Keratinocyte (primary cell): ENCODE data around the gene PRR4. TPM values are rescaled to one million over a fixed set of nuclear protein-coding genes. Genes with fewer than 3 reads are reported as not detected.

ENCODE experiments used
- DNase-seq: peaks from one replicate; pipeline ENCODE4 v3.0.0-alpha.2; 2011; ENCODE audit warnings: low read depth, missing footprints, low spot score
- FAIRE-seq: peaks from 2 replicates; lab custom pipeline; 2011; peaks lifted over from hg19 to GRCh38; lab: Jason Lieb, UNC
- H2AFZ ChIP-seq: 2 replicates; pipeline ENCODE4 v1.6.0; 2012; ENCODE audit warnings: low read length, control low read depth, inconsistent platforms; ENCODE audit not compliant: control insufficient read depth
- H3K27ac ChIP-seq: 2 replicates; pipeline ENCODE4 v1.5.1; 2011; ENCODE audit warnings: low read length; ENCODE audit not compliant: control insufficient read depth, insufficient read depth
- H3K27me3 ChIP-seq: 3 replicates; pipeline ENCODE4 v1.6.0; 2011; ENCODE audit warnings: low read length; ENCODE audit not compliant: control insufficient read depth, insufficient read depth; ENCODE audit errors: extremely low read depth
- H3K36me3 ChIP-seq, 2 experiments: 2 replicates in 1 of 2; 3 replicates in 1 of 2; pipeline ENCODE4 v1.5.1; 2011; ENCODE audit warnings: low read length in 2 of 2, mild to moderate bottlenecking in 1 of 2; ENCODE audit not compliant: control insufficient read depth in 2 of 2, insufficient read depth in 2 of 2; ENCODE audit errors: extremely low read depth in 1 of 2
- H3K4me1 ChIP-seq: 3 replicates; pipeline ENCODE4 v1.5.1; 2011; ENCODE audit warnings: low read length; ENCODE audit not compliant: control insufficient read depth, insufficient read depth; ENCODE audit errors: extremely low read depth
- H3K4me2 ChIP-seq: 3 replicates; pipeline ENCODE4 v1.6.0; 2011; ENCODE audit warnings: low read depth, low read length; ENCODE audit not compliant: control insufficient read depth, insufficient read depth; ENCODE audit errors: extremely low read depth
- H3K4me3 ChIP-seq, 3 experiments: fragments of 200-600 bp in 1 of 3; sonication (generic) in 1 of 3; 2 replicates in 2 of 3; 3 replicates in 1 of 3; pipeline ENCODE4 v1.5.1; 2011 to 2016; ENCODE audit warnings: low read length in 3 of 3, mild to moderate bottlenecking in 3 of 3, control low read depth in 2 of 3, inconsistent platforms in 1 of 3, low read depth in 1 of 3, mixed read lengths in 1 of 3, mixed run types in 1 of 3, moderate library complexity in 1 of 3; ENCODE audit not compliant: control insufficient read depth in 2 of 3, insufficient read depth in 2 of 3; ENCODE audit errors: extremely low read depth in 1 of 3
- H3K79me2 ChIP-seq: 2 replicates; pipeline ENCODE4 v1.6.0; 2012; ENCODE audit warnings: low read length; ENCODE audit not compliant: control insufficient read depth, insufficient read depth
- H3K9ac ChIP-seq: 3 replicates; pipeline ENCODE4 v1.6.0; 2011; ENCODE audit warnings: low read length; ENCODE audit not compliant: control insufficient read depth, insufficient read depth; ENCODE audit errors: extremely low read depth
- H3K9me1 ChIP-seq: 3 replicates; pipeline ENCODE4 v1.6.0; 2011; ENCODE audit warnings: low read length; ENCODE audit not compliant: control insufficient read depth, insufficient read depth; ENCODE audit errors: extremely low read depth
- H3K9me3 ChIP-seq: 2 replicates; pipeline ENCODE4 v1.5.1; 2012; ENCODE audit warnings: low read depth, low read length; ENCODE audit not compliant: control insufficient read depth
- H4K20me1 ChIP-seq: 3 replicates; pipeline ENCODE4 v1.6.0; 2011; ENCODE audit warnings: low read length; ENCODE audit not compliant: control insufficient read depth, insufficient read depth; ENCODE audit errors: extremely low read depth
- CTCF ChIP-seq, 3 experiments: IDR thresholded peaks in 1 of 3; conservative IDR thresholded peaks in 1 of 3; optimal IDR thresholded peaks in 1 of 3; 2 replicates in 2 of 3; 3 replicates in 1 of 3; pipeline versions ENCODE3 to v1.5.1; 2011; ENCODE audit warnings: low read length in 3 of 3, mild to moderate bottlenecking in 3 of 3, moderate library complexity in 2 of 3, control low read depth in 1 of 3, inconsistent platforms in 1 of 3; ENCODE audit not compliant: insufficient read depth in 2 of 3; ENCODE audit errors: extremely low read depth in 1 of 3
- EZH2 ChIP-seq: IDR thresholded peaks from one replicate; pipeline ENCODE4 v1.6.1; 2012; ENCODE audit warnings: inconsistent platforms, mild to moderate bottlenecking, low read length, moderate library complexity
- dilution Hi-C: fragments of 300-500 bp; cut with MboI; formaldehyde crosslinking; loops from one replicate; pipeline ENCODE4 v1.7.0; 2020; ENCODE audit warnings: low sequenced_read_pairs; ENCODE audit not compliant: extremely low pct_ligation_motif_present
- polyA plus RNA-seq, 5 experiments: library from polyadenylated mRNA; depleted of rRNA in 3 of 5; stranded (reverse) in 3 of 5; stranded (forward) in 1 of 5; unstranded in 1 of 5; fragments of >200 nt; gene quantifications; 1 replicate in 1 of 5; 2 replicates in 3 of 5; 3 replicates in 1 of 5; pipeline versions ENCODE4 v1.2.1 to v1.2.3, GENCODE V29; 2011 to 2012; ENCODE audit warnings: missing spikeins in 2 of 5, low read depth in 1 of 5, low replicate concordance in 1 of 5

PRR4 gene
- polyA plus RNA-seq, 1 donor (not counting 4 experiments of a cell fraction or from before 2014, with no cell fraction given), result 4.0 TPM

- H3K27ac ChIP-seq, result no peak overlapping the region
- no peak for TF ChIP-seq EZH2
- no peak for TF ChIP-seq CTCF (optimal IDR thresholded peaks at IDR 0.05 in 1 of 3, IDR thresholded peaks at IDR 0.05 in 1 of 3, conservative IDR thresholded peaks at IDR 0.05 in 1 of 3; ENCODE audit: extremely low read depth in 1 of 3, insufficient read depth in 2 of 3, low read length in 3 of 3)
- H4K20me1 ChIP-seq, result no peaks in the 10 kb centered on the region
- dilution Hi-C loops, result no loop called here
- no peaks in the 10 kb centered on the region for H3K4me1 ChIP-seq
- no peaks in the 10 kb centered on the region for H3K36me3 ChIP-seq
- H3K4me2 ChIP-seq, result no peak overlapping the region
- no peaks in the 10 kb centered on the region for H3K79me2 ChIP-seq
- no peaks in the 10 kb centered on the region for H3K9me1 ChIP-seq
- FAIRE-seq (no peak), DNase-seq (no peak)
- no peak overlapping the region for H2AFZ ChIP-seq
- H3K9me3 ChIP-seq, result no peaks in the 10 kb centered on the region
- H3K9ac ChIP-seq, result no peak overlapping the region
- H3K4me3 ChIP-seq, result no peak overlapping the region
- no peaks in the 10 kb centered on the region for H3K27me3 ChIP-seq
Observed at GRCh38 chr12:10811883-10812536, 37.3 kb downstream of the PRR4 start.

GRCh38 chr12:10810068-10810467 is 39.2 kb downstream of the PRR4 start, which contains the start of gene TAS2R9:
Gene TAS2R9 (minus strand): TSS chr12:10810168. CDS start chr12:10810075, 93 bp downstream.
- Histone ChIP-seq H3K4me2 (no peak within 1 kb of the TSS), H3K27me3 (no peaks in the 10 kb centered on the region), H4K20me1 (no peaks in the 10 kb centered on the region), H2AFZ (no peak within 1 kb of the TSS), H3K36me3 (no peaks in the 10 kb centered on the region), H3K9me3 (no peaks in the 10 kb centered on the region), H3K79me2 (no peaks in the 10 kb centered on the region), H3K4me1 (no peaks in the 10 kb centered on the region), H3K27ac (no peak within 1 kb of the TSS), H3K9ac (no peak within 1 kb of the TSS), H3K4me3 (no peak within 1 kb of the TSS), H3K9me1 (no peaks in the 10 kb centered on the region)
- TF ChIP-seq CTCF (optimal IDR thresholded peaks at IDR 0.05 in 1 of 3, IDR thresholded peaks at IDR 0.05 in 1 of 3, conservative IDR thresholded peaks at IDR 0.05 in 1 of 3; ENCODE audit: extremely low read depth in 1 of 3, insufficient read depth in 2 of 3, low read length in 3 of 3) (no peak), EZH2 (no peak)
- no peak for DNase-seq
- dilution Hi-C loops, result no loop called here
- FAIRE-seq, result no peak
